DMS53 treated with DMSO at 0.1 percent for 48 hours (cell line): ENCODE data around the gene TPCN2.
A peak's percentile ranks its signal among the peaks of the same experiment; 100 is the strongest.
"Not testable (repeated sequence)": the region's sequence is repeated elsewhere in the genome, so short reads cannot be mapped to it uniquely, and the experiment has no call there.

Experiments
- DNase-seq: peaks from one replicate; lab custom pipeline; 2025; ENCODE audit not compliant: unreplicated experiment; lab: John Stamatoyannopoulos, UW

Gene TPCN2

DNA sequence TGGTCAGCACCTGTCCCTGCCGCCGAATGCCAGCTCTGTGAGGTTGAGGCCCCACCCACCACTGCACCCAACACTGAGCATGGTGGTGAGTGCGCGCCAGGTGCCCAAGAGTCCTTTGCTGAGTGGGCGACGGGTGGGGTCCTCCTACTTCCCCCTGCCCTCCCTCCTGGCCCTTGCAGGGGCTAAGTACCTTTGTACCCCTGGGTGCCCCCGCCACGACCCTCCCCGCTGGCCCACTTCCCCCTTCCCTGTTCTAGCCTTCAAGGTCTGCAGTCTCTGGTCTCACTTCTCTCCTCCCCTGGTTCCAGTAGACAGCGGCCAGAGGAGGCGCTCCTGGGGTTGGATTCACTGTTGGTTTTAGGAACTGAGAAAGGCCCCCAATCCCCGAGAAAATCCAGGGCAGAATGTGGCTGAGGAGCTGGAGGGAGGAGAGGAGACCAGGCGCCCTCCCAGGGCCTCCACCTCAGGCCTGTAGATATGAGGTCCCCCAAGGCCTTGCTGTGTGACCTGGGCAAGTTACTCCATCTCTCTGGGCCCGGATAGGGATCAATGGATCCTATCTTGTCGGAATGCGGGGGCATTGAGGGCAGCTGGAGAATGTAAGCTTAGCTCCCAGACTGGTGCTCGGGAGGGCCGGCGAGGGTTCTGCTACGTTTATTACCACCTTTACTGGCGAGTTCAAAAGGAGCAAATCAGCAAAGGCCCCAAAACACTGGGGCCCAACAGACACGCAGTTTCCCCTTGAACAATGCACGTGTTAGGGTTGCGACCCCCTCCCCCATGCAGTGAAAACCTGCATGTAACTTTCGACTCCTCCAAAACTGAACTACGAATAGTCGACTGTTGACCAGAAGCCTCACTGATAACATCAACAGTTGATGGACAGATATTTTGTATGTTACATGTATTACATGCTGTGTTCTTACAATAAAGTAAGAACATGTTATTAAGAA, 75.1 kb downstream of the TPCN2 start:
- DNase-seq = no peak

DNA sequence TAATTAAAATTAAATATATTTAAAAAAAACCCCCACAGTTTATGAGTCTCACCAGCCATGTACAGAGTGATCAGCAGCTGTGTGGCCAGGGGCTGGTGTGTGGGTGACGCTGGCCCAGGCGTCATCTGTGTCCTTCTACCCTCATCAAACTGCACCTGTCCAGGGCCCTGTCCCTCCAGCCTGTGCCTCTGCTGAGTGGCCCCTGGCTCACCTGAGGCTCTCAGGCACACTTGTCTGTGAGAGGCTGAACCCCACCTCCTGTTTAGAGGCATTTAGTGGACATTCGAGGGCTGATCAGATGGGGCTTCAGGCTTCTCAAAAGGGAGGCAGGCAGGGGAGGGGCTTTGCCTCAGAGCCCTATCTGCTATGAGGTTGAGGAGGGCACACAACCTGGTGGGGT, 77.1 kb downstream of the TPCN2 start:
- DNase-seq = no peak

DNA sequence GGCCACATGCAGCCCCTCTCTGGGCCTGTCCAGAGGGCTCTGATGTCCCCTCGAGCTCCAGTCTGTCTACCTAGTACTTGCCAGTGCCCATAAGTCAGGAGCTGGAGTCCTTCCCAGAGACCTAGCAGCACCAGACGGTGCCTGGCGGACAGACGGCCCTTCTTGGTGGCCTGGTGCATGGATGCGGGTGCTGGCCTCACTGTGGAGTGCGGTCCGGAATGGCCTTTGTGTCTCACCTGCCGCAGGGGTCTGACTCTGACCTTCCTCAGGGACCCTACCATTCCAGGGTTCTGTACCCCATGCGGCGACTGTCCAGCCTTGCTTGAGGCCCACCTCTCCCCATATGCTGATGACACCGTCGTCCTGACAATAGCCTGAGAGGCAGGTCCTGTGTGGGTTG, 77.6 kb downstream of the TPCN2 start:
- DNase-seq = no peak

DNA sequence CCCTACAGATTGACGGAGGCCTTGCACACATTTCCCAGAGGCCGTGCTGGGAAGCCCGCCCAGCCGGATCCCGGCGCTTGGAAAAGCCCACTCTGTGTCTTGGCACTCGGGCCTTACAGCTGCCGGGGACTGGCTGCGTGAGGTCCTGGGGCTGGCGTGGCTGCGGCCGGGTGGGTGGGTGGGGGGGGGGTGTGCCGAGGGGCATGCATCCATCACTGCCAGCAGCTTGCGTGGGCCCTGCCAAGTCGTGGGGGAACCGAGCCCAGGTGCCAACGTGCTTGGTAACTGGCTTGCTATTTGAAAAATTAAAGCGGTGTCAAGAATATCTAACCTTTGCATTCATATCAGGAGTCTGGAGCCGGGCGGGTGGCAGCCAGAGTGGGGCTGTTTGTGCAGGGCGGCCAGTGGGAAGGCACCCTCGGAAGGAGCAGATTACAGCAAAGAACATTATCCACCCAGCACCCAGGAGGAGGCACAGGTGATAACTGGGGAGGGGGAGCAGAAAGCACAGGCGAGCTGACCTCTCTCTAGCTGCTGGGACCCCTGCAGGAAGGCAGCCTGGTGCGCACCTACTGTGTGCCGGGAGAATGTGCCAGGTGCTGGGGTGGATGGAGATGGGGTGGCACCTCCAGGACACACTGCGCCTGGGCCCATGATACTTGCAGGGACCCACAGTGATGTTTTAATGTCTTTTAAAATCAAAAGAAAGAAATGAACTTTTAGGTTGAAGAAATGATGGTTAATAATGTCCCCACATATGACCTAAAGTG, 78.5 kb downstream of the TPCN2 start:
- no peak for DNase-seq

DNA sequence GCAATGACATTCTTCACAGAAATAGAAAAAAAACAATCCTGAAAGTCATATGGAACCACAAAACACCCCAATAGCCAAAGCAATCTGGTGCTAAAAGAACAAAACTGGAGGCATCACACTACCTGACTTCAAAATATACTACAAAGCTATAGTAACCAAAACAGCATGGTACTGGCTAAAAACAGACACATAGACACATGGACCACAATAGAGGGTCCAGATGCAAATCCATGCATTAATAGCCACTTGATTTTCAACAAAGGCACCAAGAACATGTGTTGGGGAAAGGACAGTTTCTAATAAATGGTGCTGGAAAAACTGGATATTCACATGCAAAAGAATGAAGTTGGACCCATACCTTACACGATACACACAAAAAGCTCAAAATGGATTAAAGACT, 79.2 kb downstream of the TPCN2 start:
- DNase-seq = no peak

DNA sequence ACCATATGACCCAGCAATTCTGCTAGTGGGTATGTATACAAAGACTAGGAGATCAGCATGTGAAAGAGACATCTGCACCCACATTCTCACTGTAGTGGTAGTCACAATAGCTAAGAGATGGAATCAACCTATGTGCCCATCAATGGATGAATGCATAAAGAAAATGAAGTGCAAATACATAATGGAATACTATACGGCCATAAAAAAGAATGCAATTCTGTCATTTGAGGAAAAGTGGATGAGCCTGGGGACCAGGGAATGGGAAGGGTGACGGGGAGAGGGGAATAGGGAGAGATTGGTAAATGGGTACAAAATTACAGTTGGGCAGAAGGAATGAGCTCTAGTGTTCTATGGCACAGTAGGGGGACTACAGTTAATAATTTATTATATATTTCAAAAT, 80.3 kb downstream of the TPCN2 start:
- no peak for DNase-seq

DNA sequence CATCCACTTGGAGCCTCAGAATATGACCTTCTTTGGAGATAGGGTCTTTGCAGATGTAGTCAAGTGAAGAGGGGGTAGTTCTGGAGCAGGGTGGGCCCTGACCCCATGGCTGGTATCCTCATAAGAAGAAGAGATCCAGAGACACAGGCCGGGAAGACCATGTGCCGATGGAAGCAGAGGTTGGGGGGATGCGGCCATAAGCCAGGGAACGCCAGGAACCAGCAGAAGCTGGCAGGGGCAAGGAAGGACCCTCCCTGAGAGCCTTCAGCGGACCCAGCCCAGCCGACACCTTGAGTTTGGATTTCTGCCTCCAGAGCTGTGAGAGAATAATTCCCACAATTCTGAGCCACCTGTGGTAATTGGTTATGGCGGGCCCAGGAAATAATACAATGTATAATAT, 80.9 kb downstream of the TPCN2 start:
- no peak for DNase-seq

DNA sequence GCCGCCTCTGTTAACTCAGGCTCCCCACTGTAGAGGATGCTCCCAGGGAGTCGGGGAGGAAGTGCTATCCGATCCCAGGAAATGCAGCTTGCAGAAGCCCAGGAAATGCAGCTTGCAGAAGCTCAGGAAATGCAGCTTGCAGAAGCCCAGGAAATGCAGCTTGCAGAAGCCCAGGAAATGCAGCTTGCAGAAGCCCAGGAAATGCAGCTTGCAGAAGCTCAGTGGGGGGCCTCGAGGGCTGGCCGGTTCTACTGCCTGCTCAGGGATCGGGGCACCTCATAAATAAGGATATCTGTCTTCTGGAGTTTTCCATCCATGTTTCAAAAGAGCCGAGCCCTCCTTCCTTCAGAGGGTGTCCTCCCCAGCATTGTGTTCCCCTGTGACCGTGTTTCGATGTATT, 81.9 kb downstream of the TPCN2 start:
- no peak for DNase-seq

DNA sequence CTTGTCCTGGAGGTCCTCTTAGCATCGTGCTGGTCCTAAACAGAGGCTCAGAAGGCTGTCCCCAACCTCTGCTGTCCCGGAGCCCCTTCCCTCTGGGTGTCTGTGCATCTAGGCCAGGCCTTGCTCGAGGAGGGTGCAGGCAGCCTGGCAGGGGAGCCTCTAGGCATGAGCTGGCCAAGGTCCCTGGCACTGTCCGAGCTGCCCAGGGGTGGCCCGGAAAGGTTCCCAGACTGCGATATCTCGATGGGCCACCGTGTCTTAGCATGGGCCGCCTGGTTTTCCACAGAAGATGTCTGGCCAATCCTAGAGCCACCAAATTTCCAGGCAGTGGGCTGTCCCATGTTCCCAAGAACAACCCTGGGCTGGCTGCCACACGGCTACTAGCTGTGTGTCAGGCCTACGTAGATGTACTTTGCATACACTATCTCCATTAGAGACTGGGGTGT, 82.4 kb downstream of the TPCN2 start:
- DNase-seq = no peak

DNA sequence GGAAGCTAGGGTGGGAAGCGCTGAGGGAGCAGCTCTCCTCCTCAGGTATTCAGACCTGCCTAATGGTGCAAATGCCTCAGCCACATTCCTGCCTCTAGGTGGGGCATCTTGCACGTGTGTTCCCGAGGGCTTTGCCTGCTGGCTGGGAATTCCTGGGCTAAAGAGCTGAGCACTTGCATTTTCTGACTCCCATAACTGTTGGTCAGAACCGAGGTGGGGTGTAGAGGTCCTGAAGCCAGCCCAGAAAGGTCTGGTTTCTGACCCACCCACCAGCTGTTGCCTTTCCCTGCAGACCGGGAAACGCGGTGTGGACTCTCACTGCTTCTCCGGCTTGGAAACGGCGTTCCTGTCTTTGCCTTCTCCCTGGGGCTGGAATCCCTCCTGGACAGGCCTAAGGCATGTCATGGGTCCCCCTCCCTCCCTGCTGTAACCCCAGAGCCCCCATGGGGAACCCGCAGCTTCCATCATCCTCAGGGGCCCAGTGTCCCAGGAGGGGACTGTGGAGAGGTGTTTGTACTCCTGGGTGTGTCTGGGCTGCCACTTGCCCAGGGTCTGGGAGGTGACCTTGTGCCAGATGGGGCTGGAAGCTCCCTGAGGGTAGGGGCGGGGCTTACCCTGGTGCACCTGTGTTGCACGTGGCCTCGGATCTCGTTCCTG, 83.0 kb downstream of the TPCN2 start:
- peak; percentile 55 for DNase-seq

DNA sequence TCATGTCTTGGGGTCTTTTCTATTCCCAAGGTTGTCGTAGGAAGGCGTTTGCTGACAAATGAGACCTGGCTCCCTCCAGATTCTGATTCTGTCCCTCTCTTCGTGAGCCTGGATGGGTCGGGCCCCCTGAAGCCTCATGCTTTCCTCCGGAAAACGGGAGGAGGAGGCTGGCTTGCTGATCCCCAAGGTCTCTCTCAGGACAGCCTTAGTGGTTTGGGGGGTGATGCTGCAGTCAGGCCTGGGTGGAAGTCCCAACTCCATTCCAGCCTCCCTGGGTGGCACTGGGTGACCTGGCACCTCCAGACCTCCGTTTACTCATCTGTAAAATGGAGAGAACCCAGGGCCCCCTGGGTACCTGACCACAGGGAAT, 83.6 kb downstream of the TPCN2 start:
- no peak for DNase-seq

DNA sequence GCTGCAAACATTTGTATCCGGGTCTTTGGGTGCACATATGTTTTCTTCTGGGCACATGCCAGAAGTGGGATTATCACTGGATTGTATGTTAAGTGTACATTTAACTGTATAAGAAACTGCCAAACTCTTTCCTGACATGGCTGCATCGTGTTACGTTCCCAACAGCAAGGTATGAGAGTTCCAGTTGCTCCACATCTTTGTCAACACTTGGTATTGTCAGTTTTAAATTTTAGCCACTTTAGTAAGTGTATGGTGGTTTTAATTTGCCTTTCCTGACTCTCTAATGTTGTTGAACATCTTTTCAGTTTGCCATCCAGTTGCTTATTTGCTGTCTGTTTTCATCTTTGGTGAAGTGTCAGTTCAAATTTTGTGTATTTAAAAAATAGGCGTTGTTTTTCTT, 84.5 kb downstream of the TPCN2 start:
- no peak for DNase-seq

DNA sequence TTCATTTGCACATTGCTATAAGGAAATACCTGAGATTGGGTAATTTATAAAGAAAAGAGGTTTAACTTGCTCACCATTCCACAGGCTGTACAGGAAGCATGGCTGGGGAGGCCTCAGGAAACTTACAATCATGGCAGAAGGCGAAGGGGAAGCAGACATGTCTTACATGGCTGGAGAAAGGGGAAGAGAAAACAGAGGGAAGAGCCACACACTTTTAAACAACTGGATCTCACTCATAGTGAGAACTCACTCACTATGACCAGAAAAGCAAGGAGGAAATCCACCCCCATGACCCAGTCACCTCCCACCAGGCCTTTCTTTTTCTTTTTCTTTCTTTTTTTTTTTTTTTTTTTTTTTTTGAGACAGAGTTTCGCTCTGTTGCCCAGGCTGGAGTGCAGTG, 85.5 kb downstream of the TPCN2 start:
- DNase-seq = not testable (repeated sequence)

DNA sequence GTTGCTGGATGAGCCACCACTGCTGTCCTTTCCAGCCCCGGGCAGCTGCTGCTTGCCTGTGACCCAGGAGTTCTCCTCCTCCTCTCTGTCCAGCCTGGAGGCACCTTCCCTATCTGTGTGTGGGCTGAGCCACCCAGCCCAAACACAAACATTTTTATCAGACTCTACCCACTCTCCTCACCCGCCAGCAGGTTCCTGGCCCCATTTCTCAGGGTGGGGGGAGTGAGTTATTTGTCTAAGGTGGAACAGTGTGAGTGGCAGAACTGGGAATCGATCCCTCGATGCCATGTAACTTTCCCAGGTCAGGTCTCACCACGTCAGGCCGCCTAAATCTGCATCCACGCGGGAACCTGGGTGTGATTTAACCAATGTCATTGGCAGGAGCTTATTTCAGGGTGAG, 86.2 kb downstream of the TPCN2 start:
- DNase-seq = no peak

DNA sequence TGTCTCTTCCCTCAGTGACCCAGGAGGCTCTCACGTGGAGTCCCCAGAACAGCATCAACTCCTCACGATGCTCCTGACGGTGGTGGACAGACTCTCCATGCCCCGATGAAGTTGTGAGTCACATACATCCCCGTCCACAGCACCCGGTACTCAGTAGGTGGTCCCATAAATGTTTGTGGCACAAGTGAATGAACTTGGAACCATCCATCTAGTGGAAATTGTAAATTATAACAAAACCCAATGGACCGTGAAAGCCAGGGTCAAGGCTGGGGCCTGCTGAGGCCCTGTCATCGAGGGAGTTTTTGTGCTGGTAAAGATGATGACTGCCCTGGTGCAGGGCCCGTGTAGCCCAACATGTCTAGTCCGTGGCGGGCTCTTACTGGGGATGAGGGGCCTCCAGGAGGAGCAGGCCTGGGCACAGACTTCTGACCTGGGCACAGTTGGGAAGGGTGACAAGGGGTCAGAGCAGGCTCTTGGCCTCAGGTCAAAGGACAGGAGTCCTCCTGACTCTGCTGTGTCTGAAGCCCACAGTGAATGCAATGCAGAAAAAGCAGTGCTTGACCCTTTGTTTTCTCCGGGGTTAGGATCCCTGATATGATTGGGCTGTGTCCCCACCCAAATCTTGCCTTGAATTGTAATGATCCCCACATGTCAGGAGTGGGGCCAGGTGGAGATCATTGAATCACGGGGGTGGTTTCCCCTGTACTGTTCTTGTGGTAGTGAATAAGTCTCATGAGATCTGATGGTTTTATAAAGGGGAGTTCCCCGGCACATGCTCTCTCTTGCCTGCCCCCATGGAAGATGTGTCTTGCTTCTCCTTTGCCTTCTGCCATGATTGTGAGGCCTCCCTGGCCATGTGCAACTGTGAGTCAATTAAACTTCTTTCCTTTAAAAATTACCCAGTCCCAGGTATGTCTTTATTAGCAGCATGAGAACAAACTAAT, 87.0 kb downstream of the TPCN2 start:
- DNase-seq = no peak

DNA sequence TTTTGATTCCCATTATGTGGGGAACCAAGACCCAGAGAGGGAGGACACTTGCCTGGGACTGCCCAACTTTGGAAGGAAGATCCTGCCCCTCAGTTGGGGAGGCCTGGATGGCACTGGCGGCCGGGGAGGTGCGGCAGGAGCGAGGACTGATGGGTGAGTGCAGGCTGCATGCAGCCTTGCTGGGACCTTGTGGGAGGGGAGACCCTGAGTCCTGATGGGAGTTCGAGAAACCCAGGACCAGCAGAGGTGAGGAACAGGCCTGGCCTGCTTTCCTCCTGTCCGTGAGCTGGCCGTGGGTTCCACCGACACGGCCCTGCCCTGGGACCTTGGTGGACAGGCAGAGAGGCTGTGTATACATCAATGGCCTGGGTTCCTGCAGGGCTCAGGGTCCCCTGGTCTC, 87.7 kb downstream of the TPCN2 start:
- no peak for DNase-seq

DNA sequence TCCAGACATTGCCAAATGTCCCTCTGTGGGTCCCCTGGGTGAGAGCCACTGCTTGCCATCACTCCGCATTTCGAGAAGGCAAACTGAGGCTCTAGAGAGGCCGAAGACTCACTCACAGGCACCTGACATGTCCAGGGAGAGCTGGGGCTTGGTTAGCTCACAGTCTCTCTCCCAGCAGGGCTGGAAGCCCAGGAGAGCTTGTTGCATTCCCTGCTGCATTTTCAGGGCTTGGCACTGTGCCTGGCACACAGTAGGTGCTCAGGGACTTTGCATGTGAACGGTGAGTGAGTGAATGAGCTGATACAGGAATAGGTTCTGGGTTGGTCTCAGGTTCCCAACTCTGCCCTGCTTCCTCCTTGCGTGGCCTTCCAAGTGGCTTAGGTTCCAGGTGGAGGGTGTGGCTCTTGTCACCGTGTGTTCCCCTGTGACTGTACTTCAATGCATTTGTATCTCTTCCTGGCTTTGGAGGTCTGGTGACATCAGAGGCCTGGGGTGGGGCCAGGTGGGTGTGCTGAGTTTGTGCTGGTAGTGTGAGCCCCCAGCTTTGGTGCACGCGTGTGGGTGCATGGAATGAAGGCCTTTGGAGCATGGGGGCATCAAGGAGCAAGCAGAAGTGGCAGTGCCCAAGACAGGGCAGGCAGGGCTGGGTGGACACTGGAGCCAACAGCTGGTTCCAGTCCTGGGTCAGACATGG, 88.6 kb downstream of the TPCN2 start:
- DNase-seq = no peak

DNA sequence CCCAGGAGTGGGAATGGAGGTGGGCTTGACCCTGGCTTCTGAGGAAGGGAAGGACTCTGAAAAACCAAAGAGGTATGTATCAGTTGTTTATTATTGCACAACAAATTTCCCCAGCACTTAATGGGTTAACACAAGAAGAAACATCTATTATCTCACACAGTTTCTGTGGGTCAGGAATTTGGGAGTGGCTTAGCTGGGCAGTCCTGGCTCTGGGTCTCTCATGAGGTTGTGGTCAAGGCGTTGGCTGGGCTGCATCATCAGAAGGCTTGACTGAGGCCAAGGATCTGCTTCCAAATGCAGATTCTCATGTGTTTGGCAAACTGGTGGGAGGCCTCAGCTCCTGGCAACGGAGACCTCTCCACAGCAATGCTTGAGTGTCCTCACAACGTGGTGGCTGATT, 89.5 kb downstream of the TPCN2 start:
- no peak for DNase-seq

DNA sequence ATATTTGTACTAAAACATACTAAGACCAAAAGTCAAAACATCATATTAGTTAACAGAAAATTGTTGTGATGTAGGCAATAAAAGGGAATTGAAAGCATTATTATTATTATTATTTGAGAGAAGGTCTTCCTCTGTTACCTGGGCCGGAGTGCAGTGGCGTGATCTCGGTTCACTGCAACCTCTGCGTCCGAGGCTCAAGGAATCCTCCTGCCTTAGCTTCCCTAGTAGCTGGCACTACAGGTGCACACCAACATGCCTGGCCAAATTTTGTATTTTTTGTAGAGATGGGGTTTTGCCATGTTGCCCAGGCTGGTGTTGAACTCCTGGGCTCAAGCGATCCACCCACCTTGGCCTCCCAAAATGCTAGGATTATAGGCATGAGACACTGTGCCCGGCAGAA, 91.4 kb downstream of the TPCN2 start:
- not testable (repeated sequence) for DNase-seq

DNA sequence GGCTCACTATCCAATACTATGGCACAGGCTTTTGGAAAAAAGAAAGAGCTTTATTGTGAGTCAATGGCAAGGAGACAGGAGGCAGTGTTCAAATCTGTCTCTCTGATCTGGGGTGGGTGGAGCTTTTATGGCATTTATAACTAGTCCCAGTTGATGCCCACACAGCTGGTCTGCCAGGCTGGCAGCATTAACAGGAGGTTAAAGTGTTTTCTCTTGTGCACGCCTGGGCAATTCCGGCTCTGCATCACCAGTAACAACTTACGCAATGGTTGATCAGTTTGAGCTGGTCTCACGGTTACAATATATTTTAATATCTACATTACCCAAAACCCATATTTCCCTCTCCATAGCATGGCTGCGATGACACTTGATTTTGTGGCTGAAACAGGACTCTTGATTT, 91.9 kb downstream of the TPCN2 start:
- DNase-seq = no peak
